HG02938 (cell line): ENCODE measurements around the gene TRPV6.

Experiments used
- ATAC-seq: cut with Tn5 transposase; IDR thresholded peaks from one replicate; pipeline ENCODE4 v1.9.1; 2021; ENCODE audit warnings: mild to moderate bottlenecking, moderate library complexity; ENCODE audit not compliant: unreplicated experiment

The TRPV6 gene

GRCh38 chr7:142885311-142886230, at the start of gene TRPV6:
Gene TRPV6, minus strand, starts transcription at chr7:142885745.
- ATAC-seq = no peak

- ATAC-seq = no peak
Measured at GRCh38 chr7:142934056-142934455, 48.5 kb upstream of the TRPV6 start.

GRCh38 chr7:142933624-142934023, 48.1 kb upstream of the TRPV6 start, which contains the start of gene TRPV5:
Gene TRPV5, minus strand, starts transcription at chr7:142933746. Its CDS starts 287 bp downstream, at chr7:142933459.
- no peak for ATAC-seq

- ATAC-seq = no peak
Measured at GRCh38 chr7:142933092-142933475, 47.5 kb upstream of the TRPV6 start.

- no peak for ATAC-seq
Measured at GRCh38 chr7:142932386-142933091, 47.0 kb upstream of the TRPV6 start.

- ATAC-seq = no peak
Measured at GRCh38 chr7:142930126-142930730, 44.7 kb upstream of the TRPV6 start.

- ATAC-seq = no peak
Measured at GRCh38 chr7:142927949-142928348, 42.4 kb upstream of the TRPV6 start.

GRCh38 chr7:142927085-142927745, 41.7 kb upstream of the TRPV6 start:
- ATAC-seq = no peak

- ATAC-seq = peak; percentile 64
Measured at GRCh38 chr7:142925413-142925812, 39.9 kb upstream of the TRPV6 start.

- no peak for ATAC-seq
Measured at GRCh38 chr7:142923391-142923790, 37.8 kb upstream of the TRPV6 start.

- ATAC-seq = no peak
Measured at GRCh38 chr7:142919656-142920055, 34.1 kb upstream of the TRPV6 start.

- ATAC-seq = no peak
Measured at GRCh38 chr7:142918901-142919300, 33.4 kb upstream of the TRPV6 start.

GRCh38 chr7:142917447-142917846, 31.9 kb upstream of the TRPV6 start:
- ATAC-seq = no peak

- ATAC-seq = no peak
Measured at GRCh38 chr7:142916508-142916907, 31.0 kb upstream of the TRPV6 start.

- no peak for ATAC-seq
Measured at GRCh38 chr7:142915315-142915714, 29.8 kb upstream of the TRPV6 start.

- no peak for ATAC-seq
Measured at GRCh38 chr7:142914121-142914520, 28.6 kb upstream of the TRPV6 start.

- ATAC-seq = no peak
Measured at GRCh38 chr7:142913566-142913965, 28.0 kb upstream of the TRPV6 start.

- no peak for ATAC-seq
Measured at GRCh38 chr7:142913051-142913450, 27.5 kb upstream of the TRPV6 start.

- no peak for ATAC-seq
Measured at GRCh38 chr7:142910481-142910880, 24.9 kb upstream of the TRPV6 start.

GRCh38 chr7:142910031-142910433, 24.5 kb upstream of the TRPV6 start:
- no peak for ATAC-seq
